ENCODE data around the gene COPS2. TPM values are rescaled to one million over a fixed set of nuclear protein-coding genes. Genes with fewer than 3 reads are reported as not detected.

COPS2 gene
- total and polyA plus RNA-seq, 2 of the 13 experiments (the other 11 are each of a cell fraction or from before 2014, with no cell fraction given): 37.8 to 66.3 TPM

DNA sequence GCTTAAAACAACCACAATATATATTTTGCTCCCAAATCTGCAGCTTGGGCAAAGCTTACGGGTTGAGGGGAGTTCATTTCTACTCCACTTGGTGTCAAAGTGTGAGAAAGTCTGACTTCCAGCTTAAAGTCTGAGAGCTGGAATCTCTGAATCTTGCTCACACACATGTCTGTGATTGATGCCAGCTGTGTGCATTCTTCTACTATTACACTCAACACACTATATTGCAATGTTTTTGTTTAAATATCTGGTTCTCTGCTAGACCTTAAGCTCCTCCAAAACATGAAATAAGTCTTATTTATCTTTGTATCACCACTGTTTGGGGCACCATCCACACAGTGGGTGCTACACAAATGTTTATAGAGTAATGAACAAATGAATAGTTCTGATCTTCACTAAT lies 72.4 kb downstream of the COPS2 start (continued):
- TF ChIP-seq ZBTB37 (CRISPR knock-in tag; IDR thresholded peaks at IDR 0.05) (no peak), HMGA1 (CRISPR knock-in tag; conservative IDR thresholded peaks at IDR 0.05) (no peak), ZNF260 (CRISPR knock-in tag; IDR thresholded peaks at IDR 0.05; ENCODE audit: borderline replicate concordance, low read depth) (no peak), PPARG (CRISPR knock-in tag; conservative IDR thresholded peaks at IDR 0.05) (no peak), GTF2F1 (IDR thresholded peaks at IDR 0.05; ENCODE audit: low read length) (no peak), AKAP8 (CRISPR knock-in tag; IDR thresholded peaks at IDR 0.05) (no peak)

DNA sequence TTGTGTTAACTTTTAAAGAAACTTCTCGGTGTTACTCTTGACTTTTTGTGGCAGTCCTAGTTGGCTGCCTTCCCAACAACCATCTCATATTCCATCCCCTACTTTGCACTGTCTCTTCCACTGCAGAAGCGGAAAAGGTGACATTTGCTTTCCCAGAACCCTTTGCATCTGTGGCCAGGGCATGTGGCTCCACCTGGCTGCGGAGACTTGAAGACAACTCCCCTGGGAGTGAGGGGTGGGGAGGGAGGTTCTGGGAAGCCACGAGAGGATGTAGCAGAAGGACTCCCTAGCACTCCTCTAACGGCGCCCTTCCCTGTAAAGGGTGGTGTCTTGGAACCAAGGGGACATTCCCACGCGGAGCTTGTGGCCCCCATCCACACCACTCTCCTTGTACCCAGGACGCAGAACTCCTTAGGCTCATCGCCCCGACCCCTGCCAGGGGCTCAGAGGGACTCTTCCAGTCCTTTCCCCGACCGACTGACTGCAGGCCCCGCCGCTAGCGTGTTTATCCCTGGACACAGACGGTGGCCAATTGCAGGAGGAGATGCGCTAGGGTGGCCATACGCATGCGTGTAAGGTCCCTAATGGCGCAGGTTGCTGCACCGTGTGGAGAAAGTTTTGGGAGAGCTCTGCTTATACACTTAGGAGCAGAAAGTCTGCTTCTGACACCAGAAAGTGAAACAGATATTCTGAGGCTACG lies 75.9 kb downstream of the COPS2 start:
- Histone ChIP-seq H4K20me1 (ENCODE audit: insufficient read depth, low read length) (no peaks in the 10 kb centered on the region), H3K9me3 (ENCODE audit: low read length) (no peaks in the 10 kb centered on the region), H2AFZ (ENCODE audit: low read length) (no peak overlapping the region), H3K9ac (ENCODE audit: insufficient read depth, low read depth, low read length) (no peak overlapping the region), H3K4me3 (replicated peaks in 1 of 3; ENCODE audit: insufficient read depth in 1 of 3, low read depth in 2 of 3, low read length in 3 of 3) (no peak overlapping the region), H3K4me1 (ENCODE audit: insufficient read depth, low read length) (no peaks in the 10 kb centered on the region), H3K36me3 (replicated peaks in 1 of 2; ENCODE audit: control insufficient read depth in 1 of 2, insufficient read depth in 2 of 2, low read length in 2 of 2) (no peaks in the 10 kb centered on the region), H3K79me2 (ENCODE audit: insufficient read depth, low read length) (no peaks in the 10 kb centered on the region), H3K27me3 (ENCODE audit: control insufficient read depth in 1 of 2, insufficient read depth in 2 of 2, low read length in 2 of 2) (no peaks in the 10 kb centered on the region), H3K4me2 (ENCODE audit: low read depth, low read length) (no peak overlapping the region), H3K27ac (ENCODE audit: extremely low read length, insufficient read depth, low read length) (no peak overlapping the region)
- FAIRE-seq (no peak), DNase-seq (ENCODE audit: low spot score) (no peak), ATAC-seq (0 out of 3 replicates have a peak, but pooled peaks have one; percentile 27)
- in situ Hi-C loops (cut with HindIII; ENCODE audit: extremely low pct_ligation_motif_present, low pct_unique_long_range_greater_than_20kb): loop anchor here (25.0 kb wide), 1 partner anchor 217 kb away; no protein-coding TSS in a partner anchor
- ChIA-PET CTCF (ENCODE audit: low intra/inter-chr PET ratio, low total read pairs) (no interaction called here), POLR2A (no interaction called here)
- WGBS (ENCODE audit: low lambda C conversion rate): 76% methylated on average over 23 of the region's 23 CpGs
- no TSS peak for BruUV-seq (replicated peaks)
- intact Hi-C loops (cut with micrococcal nuclease; ENCODE audit: unreplicated experiment): no loop called here
- TF ChIP-seq, protein P1, sequence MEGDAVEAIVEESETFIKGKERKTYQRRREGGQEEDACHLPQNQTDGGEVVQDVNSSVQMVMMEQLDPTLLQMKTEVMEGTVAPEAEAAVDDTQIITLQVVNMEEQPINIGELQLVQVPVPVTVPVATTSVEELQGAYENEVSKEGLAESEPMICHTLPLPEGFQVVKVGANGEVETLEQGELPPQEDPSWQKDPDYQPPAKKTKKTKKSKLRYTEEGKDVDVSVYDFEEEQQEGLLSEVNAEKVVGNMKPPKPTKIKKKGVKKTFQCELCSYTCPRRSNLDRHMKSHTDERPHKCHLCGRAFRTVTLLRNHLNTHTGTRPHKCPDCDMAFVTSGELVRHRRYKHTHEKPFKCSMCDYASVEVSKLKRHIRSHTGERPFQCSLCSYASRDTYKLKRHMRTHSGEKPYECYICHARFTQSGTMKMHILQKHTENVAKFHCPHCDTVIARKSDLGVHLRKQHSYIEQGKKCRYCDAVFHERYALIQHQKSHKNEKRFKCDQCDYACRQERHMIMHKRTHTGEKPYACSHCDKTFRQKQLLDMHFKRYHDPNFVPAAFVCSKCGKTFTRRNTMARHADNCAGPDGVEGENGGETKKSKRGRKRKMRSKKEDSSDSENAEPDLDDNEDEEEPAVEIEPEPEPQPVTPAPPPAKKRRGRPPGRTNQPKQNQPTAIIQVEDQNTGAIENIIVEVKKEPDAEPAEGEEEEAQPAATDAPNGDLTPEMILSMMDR (CRISPR knock-in tag; IDR thresholded peaks at IDR 0.05): peak; percentile 26; the same call in 1 of the 2 replicates
- no peak for TF ChIP-seq ZBTB14 (CRISPR knock-in tag; IDR thresholded peaks at IDR 0.05)
- TF ChIP-seq ZNF678 (CRISPR knock-in tag; IDR thresholded peaks at IDR 0.05): no peak
- TF ChIP-seq ZNF292 (CRISPR knock-in tag; IDR thresholded peaks at IDR 0.05; ENCODE audit: borderline replicate concordance, low read depth): no peak
- no peak for TF ChIP-seq NFRKB (IDR thresholded peaks at IDR 0.05)
- TF ChIP-seq, protein P2, sequence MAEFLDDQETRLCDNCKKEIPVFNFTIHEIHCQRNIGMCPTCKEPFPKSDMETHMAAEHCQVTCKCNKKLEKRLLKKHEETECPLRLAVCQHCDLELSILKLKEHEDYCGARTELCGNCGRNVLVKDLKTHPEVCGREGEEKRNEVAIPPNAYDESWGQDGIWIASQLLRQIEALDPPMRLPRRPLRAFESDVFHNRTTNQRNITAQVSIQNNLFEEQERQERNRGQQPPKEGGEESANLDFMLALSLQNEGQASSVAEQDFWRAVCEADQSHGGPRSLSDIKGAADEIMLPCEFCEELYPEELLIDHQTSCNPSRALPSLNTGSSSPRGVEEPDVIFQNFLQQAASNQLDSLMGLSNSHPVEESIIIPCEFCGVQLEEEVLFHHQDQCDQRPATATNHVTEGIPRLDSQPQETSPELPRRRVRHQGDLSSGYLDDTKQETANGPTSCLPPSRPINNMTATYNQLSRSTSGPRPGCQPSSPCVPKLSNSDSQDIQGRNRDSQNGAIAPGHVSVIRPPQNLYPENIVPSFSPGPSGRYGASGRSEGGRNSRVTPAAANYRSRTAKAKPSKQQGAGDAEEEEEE (CRISPR knock-in tag; IDR thresholded peaks at IDR 0.05; ENCODE audit: borderline replicate concordance): no peak
- no peak for TF ChIP-seq TSC22D2 (CRISPR knock-in tag; IDR thresholded peaks at IDR 0.05; ENCODE audit: borderline replicate concordance)
- no peak for TF ChIP-seq ZNF713 (CRISPR knock-in tag; IDR thresholded peaks at IDR 0.05)
- TF ChIP-seq TBP (CRISPR knock-in tag; IDR thresholded peaks at IDR 0.05): no peak
- TF ChIP-seq SAP130 (CRISPR knock-in tag; IDR thresholded peaks at IDR 0.05; ENCODE audit: low read depth): no peak
- no peak for TF ChIP-seq ETS1 (CRISPR knock-in tag; IDR thresholded peaks at IDR 0.05)

All from HepG2 (cell line).